ENCODE measurements around the gene SIAH2.

SIAH2 gene

DNA sequence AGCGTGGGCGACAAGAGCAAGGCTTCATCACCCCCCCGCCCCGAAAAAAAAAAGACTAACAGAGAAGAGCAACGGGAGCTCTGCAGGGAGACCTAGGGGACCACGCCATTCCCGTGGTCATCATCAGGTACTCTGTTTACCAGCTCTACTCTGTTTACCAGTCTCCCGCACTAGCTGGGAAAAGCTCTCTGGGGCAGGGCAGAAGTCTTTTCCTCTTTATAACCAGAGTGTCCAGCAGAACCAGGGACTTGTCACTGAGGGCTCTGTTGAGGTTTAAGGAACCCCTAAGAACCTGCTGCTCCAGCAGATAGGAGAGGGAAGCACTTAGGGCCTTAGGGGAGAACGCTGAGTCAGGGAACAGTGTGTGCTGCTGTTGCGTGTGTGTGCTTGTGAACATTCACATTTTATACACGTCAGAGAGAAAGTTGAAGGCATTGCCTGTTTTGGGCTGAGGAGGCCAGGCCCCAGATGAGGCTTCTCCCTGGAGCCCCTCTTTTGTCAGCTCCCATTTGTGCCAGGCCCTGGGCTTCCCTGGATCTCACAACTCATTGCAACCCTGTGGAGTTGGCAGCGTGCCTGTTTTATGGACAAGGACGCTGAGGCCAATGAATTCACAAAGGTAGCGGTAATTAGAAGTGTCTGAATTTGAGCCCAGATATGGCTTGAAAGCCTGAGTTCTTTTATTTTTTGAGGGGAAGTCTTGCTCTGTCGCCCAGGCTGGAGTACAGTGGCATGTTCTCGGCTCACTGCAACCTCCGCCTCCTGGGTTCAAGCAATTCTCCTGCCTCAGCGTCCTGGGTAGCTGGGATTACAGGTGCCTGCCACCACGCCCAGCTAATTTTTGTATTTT lies 35.1 kb downstream of the SIAH2 start:
- no peak for DNase-seq (ENCODE audit: low spot score)
- TF ChIP-seq, protein P1, sequence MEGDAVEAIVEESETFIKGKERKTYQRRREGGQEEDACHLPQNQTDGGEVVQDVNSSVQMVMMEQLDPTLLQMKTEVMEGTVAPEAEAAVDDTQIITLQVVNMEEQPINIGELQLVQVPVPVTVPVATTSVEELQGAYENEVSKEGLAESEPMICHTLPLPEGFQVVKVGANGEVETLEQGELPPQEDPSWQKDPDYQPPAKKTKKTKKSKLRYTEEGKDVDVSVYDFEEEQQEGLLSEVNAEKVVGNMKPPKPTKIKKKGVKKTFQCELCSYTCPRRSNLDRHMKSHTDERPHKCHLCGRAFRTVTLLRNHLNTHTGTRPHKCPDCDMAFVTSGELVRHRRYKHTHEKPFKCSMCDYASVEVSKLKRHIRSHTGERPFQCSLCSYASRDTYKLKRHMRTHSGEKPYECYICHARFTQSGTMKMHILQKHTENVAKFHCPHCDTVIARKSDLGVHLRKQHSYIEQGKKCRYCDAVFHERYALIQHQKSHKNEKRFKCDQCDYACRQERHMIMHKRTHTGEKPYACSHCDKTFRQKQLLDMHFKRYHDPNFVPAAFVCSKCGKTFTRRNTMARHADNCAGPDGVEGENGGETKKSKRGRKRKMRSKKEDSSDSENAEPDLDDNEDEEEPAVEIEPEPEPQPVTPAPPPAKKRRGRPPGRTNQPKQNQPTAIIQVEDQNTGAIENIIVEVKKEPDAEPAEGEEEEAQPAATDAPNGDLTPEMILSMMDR (IDR thresholded peaks at IDR 0.05; ENCODE audit: extremely low read depth, missing control alignments) = no peak

DNA sequence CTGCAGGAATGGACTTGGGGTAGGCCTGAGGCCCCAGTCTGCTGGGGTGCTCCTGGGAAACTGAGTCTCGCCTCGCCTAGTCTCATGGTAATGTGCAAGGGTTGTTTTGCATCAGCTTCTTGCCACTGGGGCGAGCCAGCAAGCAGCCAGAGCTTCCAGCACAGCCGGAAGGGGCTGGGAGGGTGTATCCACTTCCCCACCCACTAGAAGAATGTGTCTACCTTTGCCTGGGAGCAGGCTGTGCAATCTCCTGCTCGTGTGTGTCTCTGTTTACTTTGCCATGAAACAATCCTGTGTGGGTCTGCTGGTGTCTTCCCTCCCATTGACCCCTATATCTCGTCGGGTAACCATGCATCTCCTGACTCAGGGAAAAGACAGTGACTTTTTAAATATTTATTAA lies 37.4 kb downstream of the SIAH2 start:
- DNase-seq (ENCODE audit: low spot score) = no peak

DNA sequence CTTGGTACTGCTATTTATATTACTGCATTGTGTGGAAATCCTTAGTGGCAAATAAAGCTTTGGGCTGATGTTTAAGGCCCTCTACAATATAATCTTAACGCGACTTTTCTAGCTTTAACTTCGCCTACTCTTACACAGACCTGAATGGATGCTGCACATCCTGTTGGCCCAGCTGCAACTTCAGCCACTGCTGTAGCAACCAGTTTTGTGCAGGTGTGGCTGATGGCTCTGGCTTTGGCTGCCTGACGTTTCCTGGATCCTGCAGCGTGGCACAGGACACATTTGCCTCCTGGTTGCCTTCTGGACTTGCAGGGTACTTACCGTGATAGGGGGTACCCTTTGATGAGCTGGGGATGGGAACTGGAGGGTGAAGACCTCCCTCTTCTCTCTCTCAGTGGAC lies 39.0 kb downstream of the SIAH2 start:
- TF ChIP-seq, protein P1 (IDR thresholded peaks at IDR 0.05; ENCODE audit: extremely low read depth, missing control alignments) = no peak
- DNase-seq (ENCODE audit: low spot score) = no peak

More for the DNA sequence above, 37.4 kb downstream of the SIAH2 start:
- TF ChIP-seq, protein P1 (IDR thresholded peaks at IDR 0.05; ENCODE audit: extremely low read depth, missing control alignments) = no peak

DNA sequence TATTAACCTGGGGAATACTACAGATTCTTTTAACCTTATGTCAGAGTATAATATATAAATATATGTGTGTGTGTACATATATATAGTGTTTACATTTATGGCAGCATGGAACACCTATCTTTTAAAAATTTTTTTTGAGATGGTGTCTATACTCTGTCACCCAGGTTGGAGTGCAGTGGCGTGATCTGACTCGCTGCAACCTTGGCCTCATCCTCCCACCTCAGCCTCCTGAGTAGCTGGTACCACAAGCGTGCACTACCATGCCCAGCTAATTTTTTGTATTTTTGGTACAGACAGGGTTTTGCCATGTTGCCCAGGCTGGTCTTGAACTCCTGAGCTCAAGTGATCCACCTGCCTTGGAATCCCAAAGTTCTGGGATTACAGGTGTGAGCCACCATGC lies 40.7 kb downstream of the SIAH2 start:
- TF ChIP-seq, protein P1 (IDR thresholded peaks at IDR 0.05; ENCODE audit: extremely low read depth, missing control alignments) = no peak
- no peak for DNase-seq (ENCODE audit: low spot score)

DNA sequence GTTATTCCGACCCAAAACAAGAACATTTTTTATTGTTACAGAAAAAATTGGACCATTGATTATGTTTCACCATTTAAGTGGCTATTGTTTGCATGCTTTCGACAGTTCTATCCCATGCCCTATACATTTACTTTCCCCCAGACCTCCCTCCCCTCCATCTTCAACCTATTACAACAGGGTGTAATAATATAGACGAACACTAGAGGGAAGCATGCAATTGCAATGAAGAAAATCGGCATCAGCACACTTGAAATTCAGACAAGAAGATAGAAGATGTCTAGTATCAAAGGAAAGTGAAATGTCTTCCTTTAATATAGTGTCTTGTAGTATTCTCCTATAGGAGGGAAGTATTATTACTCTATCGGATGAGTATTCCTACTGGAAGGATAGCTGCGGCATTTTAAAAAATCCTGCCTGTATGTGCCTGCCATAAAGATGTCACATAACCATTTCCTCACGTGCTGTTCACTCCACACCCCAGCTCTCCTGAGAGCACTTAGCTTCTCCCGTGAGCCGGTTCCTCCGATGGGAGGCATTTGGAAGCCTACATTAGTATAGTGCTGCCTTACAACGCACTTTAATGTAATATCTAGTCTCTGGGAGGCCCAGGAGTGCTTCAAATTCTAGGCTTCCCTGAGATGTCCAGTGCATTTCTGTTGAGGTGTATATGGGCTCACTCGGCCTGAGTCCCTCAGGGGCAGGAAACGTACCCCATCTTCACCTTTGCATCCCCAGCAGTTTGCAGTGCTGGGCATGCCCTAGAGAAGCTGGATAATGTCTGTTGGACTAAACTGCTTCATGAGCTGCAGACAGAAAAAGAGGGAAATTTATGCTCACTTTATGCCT lies 41.5 kb downstream of the SIAH2 start:
- TF ChIP-seq, protein P1 (IDR thresholded peaks at IDR 0.05; ENCODE audit: extremely low read depth, missing control alignments) = peak; percentile 62
- DNase-seq (ENCODE audit: low spot score) = peak; percentile 61

DNA sequence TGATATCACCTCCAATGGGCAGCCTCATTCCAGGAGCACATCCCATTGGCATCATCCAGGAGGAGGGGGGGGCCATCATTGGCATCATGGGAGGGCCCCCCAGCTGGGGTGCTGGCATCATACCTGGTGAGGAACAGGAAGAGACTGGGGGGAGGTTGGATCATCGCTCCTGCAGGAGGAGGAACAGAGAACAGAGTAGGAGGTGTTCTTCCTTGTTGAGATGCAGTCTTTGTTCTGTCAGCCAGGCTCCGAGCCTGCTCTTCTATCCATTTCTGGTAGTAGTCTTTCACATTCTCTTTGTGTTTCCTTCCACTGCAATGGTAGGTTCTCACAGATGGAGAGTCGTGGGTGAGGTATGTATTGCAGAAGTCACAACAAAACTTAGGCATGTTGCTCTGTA lies 42.5 kb downstream of the SIAH2 start:
- TF ChIP-seq, protein P1 (IDR thresholded peaks at IDR 0.05; ENCODE audit: extremely low read depth, missing control alignments) = no peak
- DNase-seq (ENCODE audit: low spot score) = no peak

DNA sequence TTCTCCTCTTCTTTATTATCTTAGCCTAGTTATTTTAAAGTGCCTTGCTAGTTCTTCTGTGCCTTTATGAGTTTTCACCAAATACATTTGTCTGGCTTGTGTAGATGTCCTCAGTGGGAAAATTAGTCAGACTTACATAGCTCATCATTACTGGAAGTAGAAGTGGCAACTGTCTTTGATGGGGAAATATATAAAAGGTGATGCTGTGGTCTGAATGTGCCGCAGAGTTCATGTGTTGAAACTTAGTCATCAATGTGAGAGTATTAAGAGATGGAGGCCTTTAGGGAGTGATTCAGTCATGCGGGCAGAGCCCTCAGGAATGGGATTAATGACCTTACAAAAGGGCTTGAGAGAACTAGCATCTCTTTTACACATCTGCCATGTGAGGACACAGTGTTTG lies 52.9 kb downstream of the SIAH2 start:
- TF ChIP-seq, protein P1 (IDR thresholded peaks at IDR 0.05; ENCODE audit: extremely low read depth, missing control alignments) = no peak
- DNase-seq (ENCODE audit: low spot score) = no peak

All from GM20000 (cell line).